GM12873 (cell line): Measurements from ENCODE around the gene SSC5D.

Experiments used
- CTCF ChIP-seq: IDR thresholded peaks from 2 replicates; pipeline ENCODE4 v1.5.1; 2012; ENCODE audit warnings: low read depth, mild to moderate bottlenecking, moderate library complexity, low read length, control low read depth; ENCODE audit not compliant: insufficient read depth; ENCODE audit errors: missing control alignments

Gene SSC5D

GRCh38 chr19:55461974-55462626 lies 26.1 kb upstream of the SSC5D start:
- no peak for TF ChIP-seq CTCF

GRCh38 chr19:55462722-55463121 lies 25.5 kb upstream of the SSC5D start:
- no peak for TF ChIP-seq CTCF

- no peak for TF ChIP-seq CTCF
These were observed 24.6 kb upstream of the SSC5D start for GRCh38 chr19:55463583-55464031.

GRCh38 chr19:55464039-55464661 lies 24.1 kb upstream of the SSC5D start:
- TF ChIP-seq CTCF, result no peak

- no peak for TF ChIP-seq CTCF
These were observed 23.6 kb upstream of the SSC5D start, which contains the start of gene C19orf85 for GRCh38 chr19:55464662-55465054. TSS of gene C19orf85 (minus strand) at chr19:55464751. CDS start at chr19:55464554, 197 bp downstream.

GRCh38 chr19:55465460-55466240 lies 22.6 kb upstream of the SSC5D start:
- TF ChIP-seq CTCF, result no peak

GRCh38 chr19:55466241-55466614 lies 22.0 kb upstream of the SSC5D start:
- TF ChIP-seq CTCF, result no peak
